Activated naive CD4-positive, alpha-beta T cell treated with anti-CD3 and anti-CD28 coated beads, Interleukin-2, amount 50 U/mL, for 72 hours (primary cell): ENCODE results near the gene OR2C3. TPM values are rescaled to one million over a fixed set of nuclear protein-coding genes. Genes with fewer than 3 reads are reported as not detected.

Source experiments
- total RNA-seq, 2 donors: library from RNA; stranded (reverse); gene quantifications; one replicate each; pipeline ENCODE4 v1.2.3, GENCODE V29; 2022

OR2C3 gene
- total RNA-seq, 2 donors from 2014 or later, result not detected

Other genes with a start within 250 kb of the OR2C3 start
- gene ZNF496, start 204.6 kb downstream of the OR2C3 start, total RNA-seq, result 10 to 100 TPM in 1 of 2 donors, 1 to 10 TPM in 1; 4.8 to 14.5 TPM
- 1 to 10 TPM in 1 of 2 donors, under 1 TPM in 1; 0.34 to 1.3 TPM for gene NLRP3, start 120.3 kb downstream of the OR2C3 start, total RNA-seq
- not detected for gene OR2B11, start 78.3 kb downstream of the OR2C3 start, total RNA-seq
- gene GCSAML, start 12.7 kb upstream of the OR2C3 start, total RNA-seq, result under 1 TPM; 0.14 to 0.16 TPM
- under 1 TPM in 1 of 2 donors, not detected in 1; 0.25 TPM for gene OR2G2, start 51.9 kb upstream of the OR2C3 start, total RNA-seq
- not detected for gene OR2G3, start 69.1 kb upstream of the OR2C3 start, total RNA-seq
- gene OR13G1, start 143.3 kb upstream of the OR2C3 start, total RNA-seq, result not detected
- gene OR6F1, start 180.2 kb upstream of the OR2C3 start, total RNA-seq, result not detected
- not detected for gene OR14K1, start 202.2 kb upstream of the OR2C3 start, total RNA-seq
- gene OR14A2, start 211.7 kb upstream of the OR2C3 start, total RNA-seq, result not detected
- gene OR1C1, start 224.1 kb upstream of the OR2C3 start, total RNA-seq, result not detected